SK-N-SH treated with all-trans-retinoic acid at 6 μM for 48 hours (cell line): Measurements from ENCODE around the gene TBCK.

Experiments
- ATAC-seq: fragments of 200-7000 bp; cut with Tn5 transposase; 3 replicates; pipeline ENCODE4 v1.9.1; 2020; ENCODE audit warnings: mild to moderate bottlenecking, moderate library complexity
- ARNTL ChIP-seq: fragments of 450-650 bp; formaldehyde crosslinking; IDR thresholded peaks from 2 replicates; pipeline ENCODE4 v1.5.0; 2020; ENCODE audit warnings: low read depth, mild to moderate bottlenecking, moderate library complexity, borderline replicate concordance
- CSRNP3 ChIP-seq: fragments of 250-450 bp; sonication (Bioruptor Pico); IDR thresholded peaks from 2 replicates; pipeline ENCODE4 v1.5.1; 2021; ENCODE audit warnings: mild to moderate bottlenecking, moderate library complexity
- ESRRG ChIP-seq: fragments of 250-450 bp; sonication (Bioruptor Pico); IDR thresholded peaks from 2 replicates; pipeline ENCODE4 v1.6.1; 2021; ENCODE audit warnings: mild to moderate bottlenecking
- GLIS3 ChIP-seq: fragments of 250-450 bp; sonication (Bioruptor Pico); IDR thresholded peaks from 2 replicates; pipeline ENCODE4 v1.5.0; 2020; ENCODE audit warnings: mild to moderate bottlenecking, moderate library complexity
- ISL1 ChIP-seq: fragments of 250-450 bp; sonication (Bioruptor Pico); IDR thresholded peaks from 2 replicates; pipeline ENCODE4 v2.1.2; 2022; ENCODE audit warnings: mild to moderate bottlenecking, moderate library complexity
- OSR1 ChIP-seq: fragments of 250-450 bp; sonication (Bioruptor Pico); IDR thresholded peaks from 2 replicates; pipeline ENCODE4 v1.8.0; 2022; ENCODE audit warnings: moderate library complexity, mild to moderate bottlenecking, inconsistent platforms
- POU6F1 ChIP-seq: fragments of 250-450 bp; sonication (Bioruptor Pico); IDR thresholded peaks from 2 replicates; pipeline ENCODE4 v1.8.0; 2021; ENCODE audit warnings: low read depth, mild to moderate bottlenecking, moderate library complexity, borderline replicate concordance
- RARB ChIP-seq: fragments of 250-450 bp; sonication (Bioruptor Pico); IDR thresholded peaks from 2 replicates; pipeline ENCODE4 v1.8.0; 2021; ENCODE audit warnings: mild to moderate bottlenecking, moderate library complexity
- SNAI2 ChIP-seq: fragments of 250-450 bp; sonication (Bioruptor Pico); IDR thresholded peaks from 2 replicates; pipeline ENCODE4 v1.5.0; 2020; ENCODE audit warnings: mild to moderate bottlenecking, moderate library complexity
- TCF4 ChIP-seq: fragments of 250-450 bp; sonication (Bioruptor Pico); IDR thresholded peaks from 2 replicates; pipeline ENCODE4 v1.8.0; 2021; ENCODE audit warnings: mild to moderate bottlenecking, moderate library complexity, borderline replicate concordance
- ZFP3 ChIP-seq: fragments of 250-450 bp; sonication (Bioruptor Pico); IDR thresholded peaks from 2 replicates; pipeline ENCODE4 v1.5.0; 2020; ENCODE audit warnings: mild to moderate bottlenecking, moderate library complexity
- ZFP30 ChIP-seq: fragments of 450-650 bp; formaldehyde crosslinking; IDR thresholded peaks from 2 replicates; pipeline ENCODE4 v1.5.0; 2022; ENCODE audit warnings: mild to moderate bottlenecking, moderate library complexity
- ZNF70 ChIP-seq: fragments of 450-650 bp; formaldehyde crosslinking; IDR thresholded peaks from 2 replicates; pipeline ENCODE4 v1.5.0; 2020; ENCODE audit warnings: mild to moderate bottlenecking, moderate library complexity
- TF ChIP-seq, protein P1 (sequence below): fragments of 250-450 bp; sonication (Bioruptor Pico); IDR thresholded peaks from 2 replicates; pipeline ENCODE4 v1.8.0; 2020; ENCODE audit warnings: mild to moderate bottlenecking, moderate library complexity, borderline replicate concordance
- TF ChIP-seq, protein P2 (sequence below): fragments of 250-450 bp; sonication (Bioruptor Pico); IDR thresholded peaks from 2 replicates; pipeline ENCODE4 v1.5.1; 2020; ENCODE audit warnings: low read depth, mild to moderate bottlenecking, moderate library complexity

Gene TBCK

DNA sequence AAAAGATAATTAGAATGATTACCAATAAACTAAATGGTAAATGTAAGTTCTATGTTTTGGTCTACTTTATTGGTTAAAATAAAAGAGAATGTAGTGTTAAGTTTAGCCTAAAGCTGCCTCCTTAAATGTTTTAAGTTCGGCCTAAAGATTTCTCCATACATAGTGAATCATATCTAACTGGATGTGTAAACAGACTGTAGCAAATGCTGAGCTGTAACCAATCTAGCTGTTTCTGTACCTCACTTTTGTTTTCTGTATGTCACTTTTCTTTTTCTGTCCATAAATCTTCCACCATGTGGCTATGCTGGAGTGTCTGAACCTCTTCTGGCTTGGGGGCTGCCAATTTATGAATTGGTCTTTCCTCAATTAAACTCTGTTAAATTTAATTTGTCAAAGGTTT is 121.2 kb downstream of the TBCK start (continued):
- TF ChIP-seq, protein P1, sequence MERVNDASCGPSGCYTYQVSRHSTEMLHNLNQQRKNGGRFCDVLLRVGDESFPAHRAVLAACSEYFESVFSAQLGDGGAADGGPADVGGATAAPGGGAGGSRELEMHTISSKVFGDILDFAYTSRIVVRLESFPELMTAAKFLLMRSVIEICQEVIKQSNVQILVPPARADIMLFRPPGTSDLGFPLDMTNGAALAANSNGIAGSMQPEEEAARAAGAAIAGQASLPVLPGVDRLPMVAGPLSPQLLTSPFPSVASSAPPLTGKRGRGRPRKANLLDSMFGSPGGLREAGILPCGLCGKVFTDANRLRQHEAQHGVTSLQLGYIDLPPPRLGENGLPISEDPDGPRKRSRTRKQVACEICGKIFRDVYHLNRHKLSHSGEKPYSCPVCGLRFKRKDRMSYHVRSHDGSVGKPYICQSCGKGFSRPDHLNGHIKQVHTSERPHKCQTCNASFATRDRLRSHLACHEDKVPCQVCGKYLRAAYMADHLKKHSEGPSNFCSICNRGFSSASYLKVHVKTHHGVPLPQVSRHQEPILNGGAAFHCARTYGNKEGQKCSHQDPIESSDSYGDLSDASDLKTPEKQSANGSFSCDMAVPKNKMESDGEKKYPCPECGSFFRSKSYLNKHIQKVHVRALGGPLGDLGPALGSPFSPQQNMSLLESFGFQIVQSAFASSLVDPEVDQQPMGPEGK (CRISPR knock-in tag) = no peak
- TF ChIP-seq POU6F1 (CRISPR knock-in tag) (no peak), ESRRG (no peak), ZFP30 (CRISPR knock-in tag) (no peak)

DNA sequence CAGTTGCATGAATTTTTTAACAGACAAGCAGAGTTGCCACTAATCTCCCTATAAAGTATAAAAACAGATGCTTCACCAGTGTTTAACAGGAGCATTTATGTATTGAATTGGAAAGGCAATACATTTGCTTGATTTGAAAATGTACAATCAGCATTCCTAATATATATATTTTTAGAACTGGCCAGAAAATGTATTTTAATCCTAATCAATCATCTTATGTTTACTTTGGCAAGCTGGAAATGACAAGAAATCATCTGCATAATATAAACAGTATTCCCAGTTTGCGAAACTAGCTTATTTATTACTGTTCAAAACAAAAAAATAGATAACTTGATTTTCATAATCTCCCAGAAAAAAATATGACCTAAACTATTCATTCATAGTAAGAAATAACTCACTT is 123.9 kb downstream of the TBCK start:
- TF ChIP-seq GLIS3 (CRISPR knock-in tag) = no peak
- TF ChIP-seq ISL1 (CRISPR knock-in tag) = no peak
- TF ChIP-seq ZFP30 (CRISPR knock-in tag) = no peak
- TF ChIP-seq, protein P1 (CRISPR knock-in tag) = no peak
- TF ChIP-seq ARNTL (CRISPR knock-in tag) = no peak
- TF ChIP-seq CSRNP3 = no peak
- no peak for TF ChIP-seq ZFP3 (CRISPR knock-in tag)
- ATAC-seq = 0 out of 3 replicates have a peak, but pooled peaks have one; percentile 16

DNA sequence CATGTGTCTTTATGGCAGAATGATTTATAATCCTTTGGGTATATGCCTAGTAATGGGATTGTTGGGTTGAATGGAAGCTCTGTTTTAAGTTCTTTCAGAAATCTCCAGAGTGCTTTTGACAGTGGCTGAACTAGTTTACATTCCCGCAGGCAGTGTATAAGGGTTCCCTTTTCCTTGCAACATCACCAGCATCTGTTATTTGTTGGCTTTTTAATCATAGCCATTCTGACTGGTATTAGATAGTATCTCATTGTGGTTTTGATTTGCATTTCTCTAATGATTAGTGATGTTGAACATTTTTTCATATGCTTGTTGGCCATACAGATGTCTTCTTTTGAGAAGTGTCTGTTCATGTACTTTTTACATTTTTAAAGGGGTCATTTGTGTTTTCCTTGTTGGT is 129.8 kb downstream of the TBCK start:
- TF ChIP-seq RARB = no peak
- TF ChIP-seq POU6F1 (CRISPR knock-in tag) = no peak
- TF ChIP-seq ESRRG = no peak
- TF ChIP-seq ZFP3 (CRISPR knock-in tag) = no peak
- no peak for TF ChIP-seq ZFP30 (CRISPR knock-in tag)
- no peak for TF ChIP-seq ISL1 (CRISPR knock-in tag)
- no peak for TF ChIP-seq OSR1 (CRISPR knock-in tag)
- TF ChIP-seq, protein P1 (CRISPR knock-in tag) = no peak
- TF ChIP-seq, protein P2, sequence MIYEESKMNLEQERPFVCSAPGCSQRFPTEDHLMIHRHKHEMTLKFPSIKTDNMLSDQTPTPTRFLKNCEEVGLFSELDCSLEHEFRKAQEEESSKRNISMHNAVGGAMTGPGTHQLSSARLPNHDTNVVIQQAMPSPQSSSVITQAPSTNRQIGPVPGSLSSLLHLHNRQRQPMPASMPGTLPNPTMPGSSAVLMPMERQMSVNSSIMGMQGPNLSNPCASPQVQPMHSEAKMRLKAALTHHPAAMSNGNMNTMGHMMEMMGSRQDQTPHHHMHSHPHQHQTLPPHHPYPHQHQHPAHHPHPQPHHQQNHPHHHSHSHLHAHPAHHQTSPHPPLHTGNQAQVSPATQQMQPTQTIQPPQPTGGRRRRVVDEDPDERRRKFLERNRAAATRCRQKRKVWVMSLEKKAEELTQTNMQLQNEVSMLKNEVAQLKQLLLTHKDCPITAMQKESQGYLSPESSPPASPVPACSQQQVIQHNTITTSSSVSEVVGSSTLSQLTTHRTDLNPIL = no peak
- peak; percentile 94 for ATAC-seq

GRCh38 chr4:106183551-106183950 is 132.5 kb downstream of the TBCK start:
- no peak for ATAC-seq
- TF ChIP-seq, protein P1 (CRISPR knock-in tag) = no peak
- no peak for TF ChIP-seq SNAI2
- TF ChIP-seq, protein P2 = no peak
- no peak for TF ChIP-seq ZNF70 (CRISPR knock-in tag)
- no peak for TF ChIP-seq ZFP3 (CRISPR knock-in tag)
- TF ChIP-seq ARNTL (CRISPR knock-in tag) = no peak
- TF ChIP-seq OSR1 (CRISPR knock-in tag) = no peak
- TF ChIP-seq TCF4 (CRISPR knock-in tag) = no peak
